ENCODE measurements around the gene RPS18. TPM values are rescaled to one million over a fixed set of nuclear protein-coding genes. Genes with fewer than 3 reads are reported as not detected.
A peak's percentile ranks its signal among the peaks of the same experiment; 100 is the strongest.
"Not testable (repeated sequence)": the region's sequence is repeated elsewhere in the genome, so short reads cannot be mapped to it uniquely, and the experiment has no call there.

The RPS18 gene
- total RNA-seq, 4 donors from 2014 or later = 1,790 to 3,429 (median 2,432) TPM

DNA sequence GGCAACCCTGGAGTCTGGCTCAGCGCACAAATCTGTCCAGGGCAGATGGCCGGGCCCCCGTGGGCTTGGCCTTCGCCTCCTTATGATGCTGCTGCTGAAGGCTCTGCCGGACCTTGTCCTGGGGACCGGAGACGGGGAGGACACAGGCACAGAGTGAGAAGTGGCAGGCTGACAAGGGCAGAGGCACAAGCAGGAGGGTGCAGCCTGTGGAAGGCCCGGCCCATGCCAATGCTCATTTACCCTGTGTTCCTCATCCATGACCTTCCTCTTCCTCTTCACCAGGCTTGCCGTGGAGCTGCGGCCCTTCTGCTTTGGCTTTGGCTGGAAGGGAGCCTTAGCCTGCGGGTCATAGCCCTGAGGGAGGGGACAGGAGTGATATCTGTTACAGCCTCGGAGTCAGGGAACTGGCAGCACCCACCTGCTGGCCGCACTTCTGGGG lies 7.4 kb downstream of the RPS18 start:
- no peaks in the 10 kb centered on the region for H3K27me3 ChIP-seq
- peaks cover 17 to 25% of the 10 kb centered on the region in 2 donors for H3K4me1 ChIP-seq
- no peak for DNase-seq
- no peak overlapping the region for H3K4me3 ChIP-seq (replicated peaks in 1 of 3)
- TF ChIP-seq POLR2A (IDR thresholded peaks at IDR 0.05) = no peak
- TF ChIP-seq, protein P1, sequence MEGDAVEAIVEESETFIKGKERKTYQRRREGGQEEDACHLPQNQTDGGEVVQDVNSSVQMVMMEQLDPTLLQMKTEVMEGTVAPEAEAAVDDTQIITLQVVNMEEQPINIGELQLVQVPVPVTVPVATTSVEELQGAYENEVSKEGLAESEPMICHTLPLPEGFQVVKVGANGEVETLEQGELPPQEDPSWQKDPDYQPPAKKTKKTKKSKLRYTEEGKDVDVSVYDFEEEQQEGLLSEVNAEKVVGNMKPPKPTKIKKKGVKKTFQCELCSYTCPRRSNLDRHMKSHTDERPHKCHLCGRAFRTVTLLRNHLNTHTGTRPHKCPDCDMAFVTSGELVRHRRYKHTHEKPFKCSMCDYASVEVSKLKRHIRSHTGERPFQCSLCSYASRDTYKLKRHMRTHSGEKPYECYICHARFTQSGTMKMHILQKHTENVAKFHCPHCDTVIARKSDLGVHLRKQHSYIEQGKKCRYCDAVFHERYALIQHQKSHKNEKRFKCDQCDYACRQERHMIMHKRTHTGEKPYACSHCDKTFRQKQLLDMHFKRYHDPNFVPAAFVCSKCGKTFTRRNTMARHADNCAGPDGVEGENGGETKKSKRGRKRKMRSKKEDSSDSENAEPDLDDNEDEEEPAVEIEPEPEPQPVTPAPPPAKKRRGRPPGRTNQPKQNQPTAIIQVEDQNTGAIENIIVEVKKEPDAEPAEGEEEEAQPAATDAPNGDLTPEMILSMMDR (IDR thresholded peaks at IDR 0.05) = no peak
- 86 to 90% methylated on average over 12 to 13 of the region's 13 CpGs for WGBS, 2 donors
- peaks cover 14 to 28% of the 10 kb centered on the region in 2 donors for H3K36me3 ChIP-seq
- H3K9me3 ChIP-seq = no peaks in the 10 kb centered on the region
- intact Hi-C loops (cut with DNase I) = no loop called here
- H3K27ac ChIP-seq = no peak overlapping the region

DNA sequence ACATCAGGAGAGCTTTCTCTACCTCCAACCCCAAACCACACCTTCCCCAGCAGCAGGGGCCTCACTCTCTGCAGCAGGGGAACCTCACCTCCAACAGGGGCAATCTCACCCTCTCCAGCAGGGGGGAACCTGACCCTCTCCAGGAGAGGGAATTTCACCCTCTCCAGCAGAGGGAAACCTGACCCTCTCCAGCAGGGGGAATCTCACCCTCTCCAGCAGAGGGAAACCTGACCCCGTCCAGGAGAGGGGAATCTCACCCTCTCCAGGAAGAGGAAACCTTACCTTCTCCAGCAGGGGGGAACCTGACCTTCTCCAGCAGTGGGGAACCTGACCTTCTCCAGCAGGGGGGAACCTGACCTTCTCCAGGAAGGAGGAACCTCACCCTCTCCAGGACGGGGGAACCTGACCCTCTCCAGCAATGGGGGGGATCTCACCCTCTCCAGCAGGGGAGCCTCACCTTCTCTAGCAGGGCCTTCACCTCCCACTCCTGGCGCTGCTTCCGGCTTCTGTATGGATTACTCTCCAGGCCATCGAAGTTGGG lies 8.2 kb downstream of the RPS18 start:
- no peaks in the 10 kb centered on the region for H3K27me3 ChIP-seq
- peaks cover 17 to 22% of the 10 kb centered on the region in 2 donors for H3K4me1 ChIP-seq
- intact Hi-C loops (cut with DNase I) = no loop called here
- no peak for TF ChIP-seq POLR2A (IDR thresholded peaks at IDR 0.05)
- TF ChIP-seq, protein P1 (IDR thresholded peaks at IDR 0.05) = peak in 1 of 6 experiments; percentile 19
- WGBS, 2 donors = 64 to 75% methylated on average over 4 to 5 of the region's 5 CpGs
- H3K27ac ChIP-seq = no peak overlapping the region
- no peaks in the 10 kb centered on the region for H3K9me3 ChIP-seq
- no peak for DNase-seq
- H3K4me3 ChIP-seq (replicated peaks in 1 of 3) = no peak overlapping the region
- peaks cover 14 to 31% of the 10 kb centered on the region in 2 donors for H3K36me3 ChIP-seq

DNA sequence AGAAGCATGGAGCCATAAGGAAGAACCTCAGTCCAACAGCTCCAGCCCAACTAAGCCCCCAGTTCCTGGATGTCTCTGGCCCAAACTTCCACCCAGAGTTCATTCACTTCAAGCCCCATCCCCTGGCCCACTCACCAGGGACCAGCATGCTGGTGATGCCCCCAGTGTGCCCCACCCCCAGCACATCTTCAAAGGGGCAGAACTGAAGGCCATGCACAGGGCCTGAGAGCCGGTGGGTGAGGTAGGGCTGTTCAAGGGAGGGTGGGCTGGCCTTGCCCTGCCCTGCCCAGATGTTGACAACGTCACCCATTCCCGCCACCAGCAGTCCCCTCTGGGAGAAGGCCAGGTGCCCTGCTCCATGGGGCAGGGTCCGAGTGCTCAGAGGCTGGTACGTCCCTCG lies 8.7 kb downstream of the RPS18 start:
- no peak overlapping the region for H3K27ac ChIP-seq
- H3K4me3 ChIP-seq (replicated peaks in 1 of 3) = no peak overlapping the region
- TF ChIP-seq, protein P1 (IDR thresholded peaks at IDR 0.05) = no peak
- TF ChIP-seq POLR2A (IDR thresholded peaks at IDR 0.05) = no peak
- intact Hi-C loops (cut with DNase I) = no loop called here
- H3K27me3 ChIP-seq = no peaks in the 10 kb centered on the region
- DNase-seq = no peak
- peaks cover 13 to 31% of the 10 kb centered on the region in 2 donors for H3K36me3 ChIP-seq
- H3K4me1 ChIP-seq = peaks cover 17 to 22% of the 10 kb centered on the region in 2 donors
- WGBS, 2 donors = 80 to 94% methylated on average over 2 to 5 of the region's 6 CpGs
- H3K9me3 ChIP-seq = no peaks in the 10 kb centered on the region

DNA sequence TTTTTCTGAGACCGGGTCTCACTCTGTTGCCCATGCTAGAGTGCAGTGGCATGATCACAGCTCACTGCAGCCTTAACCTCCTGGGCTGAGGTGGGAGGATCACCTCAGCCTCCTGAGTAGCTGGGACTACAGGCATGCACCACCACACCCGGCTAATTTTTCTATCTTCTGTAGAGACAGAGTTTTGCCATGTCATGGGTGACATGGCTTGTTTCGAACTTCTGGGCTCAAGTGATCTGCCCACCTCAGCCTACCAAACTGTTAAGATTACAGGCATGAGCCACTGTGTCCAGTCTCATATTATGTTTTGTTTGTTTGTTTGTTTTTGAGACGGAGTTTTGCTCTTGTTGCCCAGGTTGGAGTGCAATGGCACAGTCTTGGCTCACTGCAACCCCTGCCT lies 13.3 kb downstream of the RPS18 start:
- H3K27me3 ChIP-seq; H3K9me3 ChIP-seq; H3K4me3 ChIP-seq (replicated peaks in 1 of 3); intact Hi-C loops (cut with DNase I); H3K27ac ChIP-seq; DNase-seq: not testable (repeated sequence)
- peaks cover 0 to 30% of the 10 kb centered on the region in 2 donors for H3K36me3 ChIP-seq
- WGBS, 2 donors = 91 to 95% methylated on average over 4 of the region's 4 CpGs
- peaks cover 9 to 13% of the 10 kb centered on the region in 2 donors for H3K4me1 ChIP-seq

DNA sequence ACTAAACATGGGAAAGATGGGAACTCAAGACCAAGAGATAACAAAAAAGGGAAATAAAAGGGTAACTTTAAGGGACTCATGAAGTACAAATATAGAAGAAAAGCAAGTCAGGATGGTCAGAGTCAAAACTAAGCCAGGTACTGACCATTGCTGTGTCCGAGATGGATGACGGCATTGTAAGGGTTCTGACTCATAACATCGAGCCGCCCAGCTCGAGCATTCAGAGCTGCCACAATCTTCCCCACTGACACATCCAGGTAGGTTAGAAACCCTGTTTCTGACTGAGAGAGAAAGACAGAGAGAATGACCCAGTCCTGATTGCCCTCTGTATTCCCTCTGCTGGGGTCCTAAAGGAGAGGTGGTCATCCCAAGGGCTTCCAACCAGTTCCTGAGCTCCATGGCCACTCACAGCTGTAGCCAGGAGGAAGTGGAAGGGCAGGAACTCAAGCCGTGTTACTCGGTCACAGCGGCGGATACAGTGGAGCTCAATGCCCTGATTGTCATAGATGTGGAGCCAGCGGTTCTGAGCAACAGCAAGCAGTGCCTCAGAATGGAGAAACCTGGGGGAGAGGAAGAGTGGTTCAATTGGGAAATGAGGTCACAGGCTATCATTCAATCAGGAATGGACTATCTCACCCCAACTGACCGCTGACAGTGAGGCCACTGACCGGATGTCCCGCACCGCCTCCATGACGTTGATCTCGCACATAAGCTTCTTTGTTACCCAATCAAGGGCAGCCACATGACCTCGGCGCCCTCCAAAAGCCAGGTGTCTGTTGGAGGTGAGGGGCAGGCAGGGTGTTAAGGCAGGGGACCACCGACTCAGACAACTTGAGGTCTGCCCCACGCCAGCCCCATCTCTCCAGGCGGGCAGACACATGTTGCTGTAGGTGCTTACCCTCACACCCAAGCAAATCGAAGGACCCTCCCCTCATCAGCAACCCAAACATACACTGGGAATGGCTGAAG lies 15.4 kb downstream of the RPS18 start:
- no peak overlapping the region for H3K4me3 ChIP-seq (replicated peaks in 1 of 3)
- TF ChIP-seq POLR2A (IDR thresholded peaks at IDR 0.05) = no peak
- TF ChIP-seq, protein P1 (IDR thresholded peaks at IDR 0.05) = no peak
- no peak overlapping the region for H3K27ac ChIP-seq
- peaks cover 6 to 33% of the 10 kb centered on the region in 2 donors for H3K36me3 ChIP-seq
- H3K27me3 ChIP-seq = no peaks in the 10 kb centered on the region
- H3K9me3 ChIP-seq = no peaks in the 10 kb centered on the region
- peaks cover 11 to 17% of the 10 kb centered on the region in 2 donors for H3K4me1 ChIP-seq
- WGBS, 2 donors = 90 to 92% methylated on average over 12 to 20 of the region's 22 CpGs
- no peak for DNase-seq
- intact Hi-C loops (cut with DNase I) = no loop called here
